IMR-90 (cell line): ENCODE data around the gene LBP. TPM values are rescaled to one million over a fixed set of nuclear protein-coding genes. Genes with fewer than 3 reads are reported as not detected.

Experiments used
- ATAC-seq: fragments of 200-7000 bp; cut with Tn5 transposase; 2 replicates; pipeline ENCODE4 v1.9.1; 2020; ENCODE audit warnings: low read depth, mild to moderate bottlenecking, moderate library complexity
- BruUV-seq: library from RNA; stranded (reverse); fragments of 400-500 nt; replicated peaks from 2 replicates; lab custom pipeline; 2021; lab: Mats Ljungman, UMichigan
- CTCF ChIA-PET: fragments of 300-600 bp; formaldehyde crosslinking; extraction: SDS; loops from one replicate; lab custom pipeline; 2021; ENCODE audit warnings: antibody characterized with exemption; lab: Yijun Ruan, JAX
- POLR2A ChIA-PET: fragments of 300-600 bp; sonication (Branson Sonifier 250); formaldehyde crosslinking; loops from one replicate; lab custom pipeline; 2022; ENCODE audit warnings: antibody characterized with exemption; ENCODE audit not compliant: unreplicated experiment; lab: Charles Lee
- DNase-seq: peaks from one replicate; pipeline ENCODE4 v3.0.0; 2013
- H2AFZ ChIP-seq: replicated peaks from 2 replicates; pipeline ENCODE3; 2013; ENCODE audit warnings: low read length, mild to moderate bottlenecking; ENCODE audit not compliant: poor library complexity
- H2AK5ac ChIP-seq: 2 replicates; pipeline ENCODE4 v1.6.1; 2013; ENCODE audit warnings: low read depth, low read length, inconsistent platforms
- H2AK9ac ChIP-seq: replicated peaks from 2 replicates; pipeline ENCODE3; 2013; ENCODE audit warnings: mild to moderate bottlenecking, low read depth, low read length, moderate library complexity; ENCODE audit not compliant: poor library complexity
- H2BK120ac ChIP-seq: 2 replicates; pipeline ENCODE4 v1.6.1; 2013; ENCODE audit warnings: low read depth, low read length, inconsistent platforms
- H2BK15ac ChIP-seq: 3 replicates; pipeline ENCODE4 v1.6.1; 2013; ENCODE audit warnings: low read depth, low read length, inconsistent platforms
- H2BK20ac ChIP-seq: 2 replicates; pipeline ENCODE4 v1.6.1; 2013; ENCODE audit warnings: low read depth, mild to moderate bottlenecking, inconsistent platforms, low read length, moderate library complexity
- H2BK5ac ChIP-seq: 2 replicates; pipeline ENCODE4 v1.6.1; 2013; ENCODE audit warnings: mild to moderate bottlenecking, low read depth, low read length, inconsistent platforms; ENCODE audit not compliant: poor library complexity, severe bottlenecking
- H3K14ac ChIP-seq: replicated peaks from 2 replicates; pipeline ENCODE4 v1.6.1; 2013; ENCODE audit warnings: low read depth, low read length, inconsistent platforms
- H3K18ac ChIP-seq: 2 replicates; pipeline ENCODE4 v1.6.1; 2013; ENCODE audit warnings: low read depth, low read length, control low read depth
- H3K23ac ChIP-seq: 2 replicates; pipeline ENCODE4 v1.6.1; 2013; ENCODE audit warnings: low read depth, low read length, inconsistent platforms
- H3K27ac ChIP-seq: 2 replicates; pipeline ENCODE4 v1.5.1; 2013; ENCODE audit warnings: mild to moderate bottlenecking, control low read depth, low read length; ENCODE audit not compliant: insufficient read depth
- H3K27me3 ChIP-seq: 2 replicates; pipeline ENCODE4 v1.6.1; 2013; ENCODE audit warnings: low read length; ENCODE audit not compliant: control insufficient read depth, insufficient read depth
- H3K36me3 ChIP-seq: 2 replicates; pipeline ENCODE4 v1.6.1; 2013; ENCODE audit warnings: low read length, mixed read lengths; ENCODE audit not compliant: control insufficient read depth, insufficient read depth
- H3K4ac ChIP-seq: 2 replicates; pipeline ENCODE4 v1.6.1; 2013; ENCODE audit warnings: low read depth, low read length, inconsistent platforms
- H3K4me1 ChIP-seq: 2 replicates; pipeline ENCODE4 v1.6.1; 2013; ENCODE audit warnings: low read length, mixed read lengths; ENCODE audit not compliant: control insufficient read depth, insufficient read depth
- H3K4me2 ChIP-seq: 2 replicates; pipeline ENCODE4 v1.6.1; 2013; ENCODE audit warnings: low read depth, mild to moderate bottlenecking, control low read depth, low read length, moderate library complexity
- H3K4me3 ChIP-seq: 2 replicates; pipeline ENCODE4 v1.5.1; 2013; ENCODE audit warnings: low read depth, mild to moderate bottlenecking, control low read depth, low read length, moderate library complexity; ENCODE audit not compliant: insufficient read depth
- H3K56ac ChIP-seq: 2 replicates; pipeline ENCODE4 v1.6.1; 2013; ENCODE audit warnings: low read length, inconsistent platforms; ENCODE audit not compliant: insufficient read depth; ENCODE audit errors: extremely low read depth
- H3K79me1 ChIP-seq, 2 experiments: 2 replicates each; pipeline ENCODE4 v1.6.1; 2013; ENCODE audit warnings: low read length in 2 of 2, inconsistent platforms in 1 of 2, low read depth in 1 of 2
- H3K9ac ChIP-seq: 2 replicates; pipeline ENCODE4 v1.6.1; 2013; ENCODE audit warnings: low read depth, low read length, control low read depth
- H3K9me1 ChIP-seq: 2 replicates; pipeline ENCODE4 v1.6.1; 2013; ENCODE audit warnings: low read length, inconsistent platforms; ENCODE audit not compliant: insufficient read depth
- H3K9me3 ChIP-seq: 2 replicates; pipeline ENCODE4 v1.6.1; 2013; ENCODE audit warnings: low read length; ENCODE audit not compliant: control insufficient read depth, insufficient read depth
- H4K20me1 ChIP-seq: 2 replicates; pipeline ENCODE4 v1.6.1; 2013; ENCODE audit warnings: low read length, inconsistent platforms; ENCODE audit not compliant: insufficient read depth
- H4K5ac ChIP-seq: 2 replicates; pipeline ENCODE4 v1.6.1; 2013; ENCODE audit warnings: mild to moderate bottlenecking, low read depth, low read length, control low read depth
- H4K8ac ChIP-seq, 2 experiments: 2 replicates each; pipeline ENCODE4 v1.6.1; 2013; ENCODE audit warnings: low read depth in 2 of 2, low read length in 2 of 2, control low read depth in 1 of 2, inconsistent platforms in 1 of 2
- H4K91ac ChIP-seq: 2 replicates; pipeline ENCODE4 v1.6.1; 2013; ENCODE audit warnings: low read depth, low read length, inconsistent platforms; ENCODE audit not compliant: insufficient read depth
- MAFK ChIP-seq: IDR thresholded peaks from 2 replicates; pipeline ENCODE4 v1.6.1; 2012; ENCODE audit warnings: low read depth, low read length, improper control_type of control experiment
- RAD21 ChIP-seq: IDR thresholded peaks from 2 replicates; pipeline ENCODE4 v1.6.1; 2012; ENCODE audit warnings: low read length, improper control_type of control experiment
- RCOR1 ChIP-seq: IDR thresholded peaks from 2 replicates; pipeline ENCODE4 v1.6.1; 2012; ENCODE audit warnings: mild to moderate bottlenecking, low read length, improper control_type of control experiment; ENCODE audit not compliant: insufficient replicate concordance
- SMC3 ChIP-seq: fragments of 150-350 bp; IDR thresholded peaks from 2 replicates; pipeline ENCODE4 v1.6.1; 2016; ENCODE audit warnings: low read depth, mild to moderate bottlenecking, antibody characterized with exemption, low read length, moderate library complexity
- WGBS, 2 experiments: methylation state at CpG; one replicate each; pipeline versions ENCODE4 v1.1.5 to v1.1.7; 2013; ENCODE audit warnings: missing lambda C conversion rate in 2 of 2; ENCODE audit not compliant: insufficient read length in 1 of 2; ENCODE audit errors: extremely low coverage in 2 of 2; 5-methylcytosine and 5-hydroxymethylcytosine counted together
- dilution Hi-C: fragments of 300-500 bp; cut with HindIII; formaldehyde crosslinking; loops from one replicate; pipeline ENCODE4 v1.14.3; 2018; ENCODE audit warnings: low sequenced_read_pairs; ENCODE audit not compliant: unreplicated experiment
- in situ Hi-C: fragments of 300-500 bp; cut with MboI; formaldehyde crosslinking; loops from 3 replicates; pipeline ENCODE4 v1.14.3; 2019; ENCODE audit warnings: low sequenced_read_pairs, inconsistent platforms, mixed read lengths
- intact Hi-C: fragments of 100-400 bp; cut with micrococcal nuclease; formaldehyde crosslinking; loops from 2 replicates; pipeline ENCODE4 v1.10.0; 2022
- polyA plus RNA-seq, 3 experiments: library from polyadenylated mRNA; depleted of rRNA; stranded (reverse); fragments of >200 nt; gene quantifications; 2 replicates each; pipeline ENCODE4 v1.2.3, GENCODE V29; 2012; ENCODE audit warnings: low replicate concordance in 1 of 3
- total RNA-seq: library from RNA; depleted of rRNA; stranded (reverse); fragments of >200 nt; gene quantifications from 2 replicates; pipeline ENCODE4 v1.2.3, GENCODE V29; 2012
- TF ChIP-seq, protein P1 (sequence below): fragments of 150-350 bp; IDR thresholded peaks from 2 replicates; pipeline ENCODE4 v1.6.1; 2017; ENCODE audit warnings: mild to moderate bottlenecking, antibody characterized with exemption, low read length, low read depth
- TF ChIP-seq, protein P2 (sequence below): conservative IDR thresholded peaks from 2 replicates; pipeline ENCODE4 v1.5.1; 2012; ENCODE audit warnings: mild to moderate bottlenecking, low read depth, low read length, improper control_type of control experiment

LBP gene
- total and polyA plus RNA-seq, 2 of the 4 experiments (the other 2 are of a cell fraction): not detected

DNA sequence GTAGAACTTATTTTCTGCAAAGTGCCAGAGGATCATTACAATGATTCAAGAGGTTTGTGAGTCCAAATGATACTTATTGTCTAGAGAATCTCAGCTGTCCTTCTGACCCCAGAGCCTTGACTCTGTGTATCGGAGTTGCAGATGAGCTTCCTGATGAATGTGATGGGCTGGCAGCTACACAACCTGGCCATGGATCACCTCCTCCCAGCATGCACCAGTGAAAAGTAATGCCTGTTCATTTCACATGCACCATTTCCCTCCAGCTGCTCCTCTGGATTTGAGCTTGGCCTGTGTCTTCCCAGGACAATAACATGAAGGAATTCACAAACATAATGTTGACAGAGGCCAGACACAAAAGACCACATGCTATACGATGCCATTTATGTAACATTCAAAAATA is 58.9 kb downstream of the LBP start:
- TF ChIP-seq, protein P1, sequence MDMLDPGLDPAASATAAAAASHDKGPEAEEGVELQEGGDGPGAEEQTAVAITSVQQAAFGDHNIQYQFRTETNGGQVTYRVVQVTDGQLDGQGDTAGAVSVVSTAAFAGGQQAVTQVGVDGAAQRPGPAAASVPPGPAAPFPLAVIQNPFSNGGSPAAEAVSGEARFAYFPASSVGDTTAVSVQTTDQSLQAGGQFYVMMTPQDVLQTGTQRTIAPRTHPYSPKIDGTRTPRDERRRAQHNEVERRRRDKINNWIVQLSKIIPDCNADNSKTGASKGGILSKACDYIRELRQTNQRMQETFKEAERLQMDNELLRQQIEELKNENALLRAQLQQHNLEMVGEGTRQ: no peak
- TF ChIP-seq, protein P2, sequence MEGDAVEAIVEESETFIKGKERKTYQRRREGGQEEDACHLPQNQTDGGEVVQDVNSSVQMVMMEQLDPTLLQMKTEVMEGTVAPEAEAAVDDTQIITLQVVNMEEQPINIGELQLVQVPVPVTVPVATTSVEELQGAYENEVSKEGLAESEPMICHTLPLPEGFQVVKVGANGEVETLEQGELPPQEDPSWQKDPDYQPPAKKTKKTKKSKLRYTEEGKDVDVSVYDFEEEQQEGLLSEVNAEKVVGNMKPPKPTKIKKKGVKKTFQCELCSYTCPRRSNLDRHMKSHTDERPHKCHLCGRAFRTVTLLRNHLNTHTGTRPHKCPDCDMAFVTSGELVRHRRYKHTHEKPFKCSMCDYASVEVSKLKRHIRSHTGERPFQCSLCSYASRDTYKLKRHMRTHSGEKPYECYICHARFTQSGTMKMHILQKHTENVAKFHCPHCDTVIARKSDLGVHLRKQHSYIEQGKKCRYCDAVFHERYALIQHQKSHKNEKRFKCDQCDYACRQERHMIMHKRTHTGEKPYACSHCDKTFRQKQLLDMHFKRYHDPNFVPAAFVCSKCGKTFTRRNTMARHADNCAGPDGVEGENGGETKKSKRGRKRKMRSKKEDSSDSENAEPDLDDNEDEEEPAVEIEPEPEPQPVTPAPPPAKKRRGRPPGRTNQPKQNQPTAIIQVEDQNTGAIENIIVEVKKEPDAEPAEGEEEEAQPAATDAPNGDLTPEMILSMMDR: no peak
- TF ChIP-seq RCOR1 (no peak), MAFK (no peak), RAD21 (no peak), SMC3 (no peak)
- Histone ChIP-seq H3K36me3 (no peaks in the 10 kb centered on the region), H2BK15ac (no peak overlapping the region), H3K27me3 (0 out of 2 replicates have a peak, but pooled peaks cover 2% of the 10 kb centered on the region), H3K4me2 (no peak overlapping the region), H2BK20ac (no peak overlapping the region), H3K9me3 (peaks cover 2% of the 10 kb centered on the region; the same call in 1 of the 2 replicates), H4K91ac (no peak overlapping the region), H3K23ac (no peak overlapping the region), H3K9me1 (no peaks in the 10 kb centered on the region), H2AFZ (no peak overlapping the region), H3K14ac (no peak overlapping the region), H3K18ac (no peak overlapping the region), H3K79me1 (no peaks in the 10 kb centered on the region), H2AK5ac (no peak overlapping the region), H4K5ac (no peak overlapping the region), H2BK120ac (no peak overlapping the region), H3K4me1 (no peaks in the 10 kb centered on the region), H4K8ac (no peak overlapping the region), H3K9ac (no peak overlapping the region), H2BK5ac (no peak overlapping the region), H2AK9ac (no peak overlapping the region), H3K4ac (no peak overlapping the region), H4K20me1 (no peaks in the 10 kb centered on the region), H3K56ac (no peak overlapping the region), H3K4me3 (no peak overlapping the region), H3K27ac (no peak overlapping the region)
- DNase-seq (no peak), ATAC-seq (no peak)
- ChIA-PET POLR2A (no interaction called here), CTCF (no interaction called here)
- dilution Hi-C loops (no loop called here), intact Hi-C loops (loop anchor here (5.0 kb wide), 1 partner anchor 348 kb away; no protein-coding TSS in a partner anchor), in situ Hi-C loops (no loop called here)
- BruUV-seq: no TSS peak
- no CpG with 5 or more reads among the region's 2 CpGs for WGBS, 2 experiments
